Lower lobe of right lung (tissue), 2 donors: ENCODE results near the gene STK32C. TPM values are rescaled to one million over a fixed set of nuclear protein-coding genes. Genes with fewer than 3 reads are reported as not detected.
"Not testable (repeated sequence)": the region's sequence is repeated elsewhere in the genome, so short reads cannot be mapped to it uniquely, and the experiment has no call there.

Experiments used
- ATAC-seq, 2 donors: fragments of 200-7000 bp; cut with Tn5 transposase; one replicate each; pipeline ENCODE4 v1.9.1; 2020 to 2022; ENCODE audit warnings: mild to moderate bottlenecking in 2 of 2, moderate library complexity in 2 of 2
- DNase-seq: peaks from one replicate; pipeline ENCODE4 v3.0.0-alpha.2; 2020
- H3K27ac ChIP-seq: fragments of 200-600 bp; one replicate; pipeline ENCODE4 v1.8.0; 2022
- H3K27me3 ChIP-seq: fragments of 200-600 bp; one replicate; pipeline ENCODE4 v1.8.0; 2022; ENCODE audit warnings: low read depth
- H3K36me3 ChIP-seq: fragments of 200-600 bp; one replicate; pipeline ENCODE4 v1.8.0; 2022; ENCODE audit warnings: mild to moderate bottlenecking
- H3K4me1 ChIP-seq: fragments of 200-600 bp; one replicate; pipeline ENCODE4 v1.8.0; 2022
- H3K4me3 ChIP-seq: fragments of 200-600 bp; one replicate; pipeline ENCODE4 v1.8.0; 2022; ENCODE audit warnings: mild to moderate bottlenecking
- H3K9me3 ChIP-seq: fragments of 200-600 bp; one replicate; pipeline ENCODE4 v1.8.0; 2022
- CTCF ChIP-seq: fragments of 200-600 bp; IDR thresholded peaks from one replicate; pipeline ENCODE4 v1.8.0; 2022; ENCODE audit warnings: antibody characterized with exemption, mild to moderate bottlenecking
- intact Hi-C: fragments of 100-400 bp; cut with DNase I; formaldehyde crosslinking; loops from one replicate; pipeline ENCODE4 v1.11.0; 2022
- total RNA-seq: library from RNA; stranded (reverse); fragmentation: NEBNext Ultra II Directional; extraction: Animal tissue kit (Norgen Biotek cat#: 25700); gene quantifications from one replicate; pipeline ENCODE4 v1.2.1, GENCODE V29; 2021
- donor health status: DM: no; HTN: yes; CAD: no; lungs with severe emphysema.

STK32C gene
- total RNA-seq, 1 donor from 2014 or later = 14.1 TPM

GRCh38 chr10:132316133-132316532 is 8.4 kb upstream of the STK32C start:
- TF ChIP-seq CTCF = no peak
- intact Hi-C loops = no loop called here
- ATAC-seq = no peak

DNA sequence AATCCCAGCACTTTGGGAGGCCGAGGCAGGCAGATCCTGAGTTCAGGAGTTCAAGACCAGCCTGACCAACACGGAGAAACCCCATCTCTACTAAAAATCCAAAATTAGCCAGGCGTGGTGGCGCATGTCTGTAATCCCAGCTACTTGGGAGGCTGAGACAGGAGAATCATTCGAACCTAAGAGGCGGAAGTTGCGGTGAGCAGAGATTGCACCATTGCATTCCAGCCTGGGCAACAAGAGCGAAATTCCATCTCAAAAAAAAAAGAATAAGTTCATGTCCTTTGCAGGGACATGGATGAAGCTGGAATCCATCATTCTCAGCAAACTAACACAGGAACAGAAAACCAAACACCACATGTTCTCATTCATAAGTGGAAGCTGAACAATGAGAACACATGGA is 7.1 kb upstream of the STK32C start:
- intact Hi-C loops, H3K9me3 ChIP-seq, H3K36me3 ChIP-seq, H3K4me3 ChIP-seq, DNase-seq, H3K4me1 ChIP-seq, H3K27me3 ChIP-seq, ATAC-seq, H3K27ac ChIP-seq: not testable (repeated sequence)

More at GRCh38 chr10:132316133-132316532, 8.4 kb upstream of the STK32C start:
- Histone ChIP-seq H3K4me1 (no peaks in the 10 kb centered on the region), H3K4me3 (no peak overlapping the region), H3K9me3 (no peaks in the 10 kb centered on the region), H3K27me3 (no peaks in the 10 kb centered on the region), H3K27ac (no peak overlapping the region), H3K36me3 (no peaks in the 10 kb centered on the region)
- DNase-seq = no peak

GRCh38 chr10:132314336-132314735 is 6.6 kb upstream of the STK32C start:
- intact Hi-C loops = no loop called here
- no peaks in the 10 kb centered on the region for H3K27me3 ChIP-seq
- H3K4me1 ChIP-seq = no peaks in the 10 kb centered on the region
- no peak overlapping the region for H3K4me3 ChIP-seq
- no peak overlapping the region for H3K27ac ChIP-seq
- no peak for TF ChIP-seq CTCF
- H3K36me3 ChIP-seq = no peaks in the 10 kb centered on the region
- no peaks in the 10 kb centered on the region for H3K9me3 ChIP-seq
- ATAC-seq = no peak
- no peak for DNase-seq

GRCh38 chr10:132313865-132314264 is 6.1 kb upstream of the STK32C start:
- intact Hi-C loops = no loop called here
- H3K4me1 ChIP-seq = peaks cover 2% of the 10 kb centered on the region
- TF ChIP-seq CTCF = no peak
- H3K4me3 ChIP-seq = no peak overlapping the region
- no peaks in the 10 kb centered on the region for H3K9me3 ChIP-seq
- DNase-seq = no peak
- ATAC-seq = no peak
- H3K27me3 ChIP-seq = no peaks in the 10 kb centered on the region
- H3K27ac ChIP-seq = no peak overlapping the region
- H3K36me3 ChIP-seq = no peaks in the 10 kb centered on the region

GRCh38 chr10:132313305-132313704 is 5.6 kb upstream of the STK32C start:
- no peaks in the 10 kb centered on the region for H3K36me3 ChIP-seq
- no peaks in the 10 kb centered on the region for H3K27me3 ChIP-seq
- H3K9me3 ChIP-seq = no peaks in the 10 kb centered on the region
- intact Hi-C loops = no loop called here
- H3K27ac ChIP-seq = no peak overlapping the region
- ATAC-seq = no peak
- no peak for TF ChIP-seq CTCF
- no peak for DNase-seq
- no peak overlapping the region for H3K4me3 ChIP-seq
- H3K4me1 ChIP-seq = peaks cover 6% of the 10 kb centered on the region

GRCh38 chr10:132311338-132311939 is 3.7 kb upstream of the STK32C start:
- peaks cover 14% of the 10 kb centered on the region for H3K4me1 ChIP-seq

More at GRCh38 chr10:132311338-132311939, 3.7 kb upstream of the STK32C start:
- DNase-seq (no peak), ATAC-seq (no peak)
- Histone ChIP-seq H3K36me3 (no peaks in the 10 kb centered on the region), H3K27ac (no peak overlapping the region), H3K27me3 (no peaks in the 10 kb centered on the region), H3K9me3 (no peaks in the 10 kb centered on the region), H3K4me3 (no peak overlapping the region)
- no peak for TF ChIP-seq CTCF
- intact Hi-C loops = no loop called here
